GM23338 (cell line): Measurements from ENCODE around the gene TMEM217. TPM values are rescaled to one million over a fixed set of nuclear protein-coding genes. Genes with fewer than 3 reads are reported as not detected.

Source experiments
- ATAC-seq: fragments of 200-7000 bp; cut with Tn5 transposase; 3 replicates; pipeline ENCODE4 v1.9.1; 2020
- DNase-seq: peaks from one replicate; pipeline ENCODE4 v3.0.0-alpha.2; 2015; ENCODE audit warnings: low spot score
- H2AFZ ChIP-seq: fragments of 200-600 bp; sonication (generic); 2 replicates; pipeline ENCODE4 v1.8.0; 2016; ENCODE audit warnings: antibody characterized with exemption, mild to moderate bottlenecking, moderate library complexity
- H3F3A ChIP-seq: fragments of 200-600 bp; sonication (generic); replicated peaks from 2 replicates; pipeline ENCODE4 v1.8.0; 2017; ENCODE audit warnings: antibody characterized with exemption, mixed run types, low read depth
- H3K27ac ChIP-seq: fragments of 200-600 bp; sonication (generic); 2 replicates; pipeline ENCODE4 v1.6.1; 2016; ENCODE audit warnings: low read depth
- H3K27me3 ChIP-seq: fragments of 200-600 bp; sonication (generic); 2 replicates; pipeline ENCODE4 v1.8.0; 2016; ENCODE audit warnings: mild to moderate bottlenecking, mixed run types, moderate library complexity; ENCODE audit not compliant: insufficient read depth
- H3K36me3 ChIP-seq: fragments of 200-600 bp; sonication (generic); 2 replicates; pipeline ENCODE4 v1.8.0; 2016; ENCODE audit warnings: mild to moderate bottlenecking; ENCODE audit not compliant: insufficient read depth
- H3K4me1 ChIP-seq: fragments of 200-600 bp; sonication (generic); 2 replicates; pipeline ENCODE4 v1.8.0; 2016; ENCODE audit warnings: mild to moderate bottlenecking, moderate library complexity; ENCODE audit not compliant: insufficient read depth
- H3K4me2 ChIP-seq: fragments of 200-600 bp; sonication (generic); 2 replicates; pipeline ENCODE4 v1.7.1; 2017; ENCODE audit warnings: mixed run types
- H3K4me3 ChIP-seq: fragments of 200-600 bp; sonication (generic); 2 replicates; pipeline ENCODE4 v1.6.1; 2016; ENCODE audit warnings: mixed run types
- H3K79me2 ChIP-seq: fragments of 200-600 bp; sonication (generic); replicated peaks from 2 replicates; pipeline ENCODE4 v1.8.0; 2017; ENCODE audit warnings: mild to moderate bottlenecking; ENCODE audit not compliant: insufficient read depth
- H3K9me2 ChIP-seq: fragments of 200-600 bp; sonication (generic); 2 replicates; pipeline ENCODE4 v1.8.0; 2017; ENCODE audit not compliant: insufficient read depth
- H4K20me1 ChIP-seq: fragments of 200-600 bp; sonication (generic); replicated peaks from 2 replicates; pipeline ENCODE4 v1.8.0; 2017; ENCODE audit warnings: mild to moderate bottlenecking; ENCODE audit not compliant: insufficient read depth
- H3K27ac Mint-ChIP-seq: 2 replicates; pipeline ENCODE4 v1.8.0; 2020; ENCODE audit warnings: inconsistent platforms, mild to moderate bottlenecking, moderate library complexity, mixed read lengths
- H3K27me3 Mint-ChIP-seq: 3 replicates; pipeline ENCODE4 v1.8.0; 2022; ENCODE audit warnings: low read depth, mild to moderate bottlenecking, moderate library complexity, mixed read lengths, inconsistent platforms; ENCODE audit not compliant: insufficient read depth, poor library complexity
- H3K36me3 Mint-ChIP-seq: 3 replicates; pipeline ENCODE4 v1.8.0; 2021; ENCODE audit warnings: low read depth, mild to moderate bottlenecking, inconsistent platforms, moderate library complexity, mixed read lengths
- H3K4me1 Mint-ChIP-seq: 3 replicates; pipeline ENCODE4 v1.8.0; 2020; ENCODE audit warnings: mild to moderate bottlenecking, inconsistent platforms, mixed read lengths
- H3K4me3 Mint-ChIP-seq: 3 replicates; pipeline ENCODE4 v1.8.0; 2021; ENCODE audit warnings: moderate library complexity, mild to moderate bottlenecking, inconsistent platforms, mixed read lengths
- H3K9me3 Mint-ChIP-seq: 3 replicates; pipeline ENCODE4 v1.8.0; 2020; ENCODE audit warnings: moderate library complexity, mild to moderate bottlenecking, inconsistent platforms, mixed read lengths
- CREB1 ChIP-seq: fragments of 250-450 bp; sonication (Bioruptor Pico); IDR thresholded peaks from 2 replicates; pipeline ENCODE4 v1.5.0; 2020; ENCODE audit warnings: low read depth, mild to moderate bottlenecking, moderate library complexity
- EZH2phosphoT487 ChIP-seq: fragments of 200-600 bp; sonication (generic); IDR thresholded peaks from one replicate; pipeline ENCODE4 v1.8.1; 2018; ENCODE audit warnings: antibody characterized with exemption; ENCODE audit not compliant: unreplicated experiment
- POLR2AphosphoS5 ChIP-seq: IDR thresholded peaks from 2 replicates; pipeline ENCODE4 v1.6.1; 2016; ENCODE audit warnings: antibody characterized with exemption, low read depth
- REST ChIP-seq: IDR thresholded peaks from one replicate; pipeline ENCODE4 v1.6.1; 2018; ENCODE audit warnings: antibody characterized with exemption; ENCODE audit not compliant: unreplicated experiment
- ZNF114 ChIP-seq: fragments of 250-450 bp; sonication (Bioruptor Pico); IDR thresholded peaks from 2 replicates; pipeline ENCODE4 v1.5.0; 2020; ENCODE audit warnings: mild to moderate bottlenecking, moderate library complexity
- polyA plus RNA-seq: library from polyadenylated mRNA; unstranded; fragments of >200 nt; fragmentation: Nextera tagmentation; extraction: Ambion mirVana; gene quantifications from 2 replicates; pipeline ENCODE4 v1.2.1, GENCODE V29; 2016
- total RNA-seq: library from RNA; depleted of rRNA; stranded (reverse); fragments of >200 nt; shearing (Covaris generic); gene quantifications from 2 replicates; pipeline ENCODE4 v1.2.3, GENCODE V29; 2014
- TF ChIP-seq, protein P1 (sequence below): fragments of 250-450 bp; sonication (Bioruptor Pico); IDR thresholded peaks from 2 replicates; pipeline ENCODE4 v1.5.0; 2020; ENCODE audit warnings: mild to moderate bottlenecking, moderate library complexity
- TF ChIP-seq, protein P2 (sequence below): IDR thresholded peaks from 2 replicates; pipeline ENCODE4 v1.6.1; 2016; ENCODE audit warnings: antibody characterized with exemption

TMEM217 gene
- total and polyA plus RNA-seq, 2 experiments from 2014 or later = 1.3 TPM; not detected in 1

GRCh38 chr6:37171201-37171969, 86.6 kb downstream of the TMEM217 start (continued):
- TF ChIP-seq, protein P1, sequence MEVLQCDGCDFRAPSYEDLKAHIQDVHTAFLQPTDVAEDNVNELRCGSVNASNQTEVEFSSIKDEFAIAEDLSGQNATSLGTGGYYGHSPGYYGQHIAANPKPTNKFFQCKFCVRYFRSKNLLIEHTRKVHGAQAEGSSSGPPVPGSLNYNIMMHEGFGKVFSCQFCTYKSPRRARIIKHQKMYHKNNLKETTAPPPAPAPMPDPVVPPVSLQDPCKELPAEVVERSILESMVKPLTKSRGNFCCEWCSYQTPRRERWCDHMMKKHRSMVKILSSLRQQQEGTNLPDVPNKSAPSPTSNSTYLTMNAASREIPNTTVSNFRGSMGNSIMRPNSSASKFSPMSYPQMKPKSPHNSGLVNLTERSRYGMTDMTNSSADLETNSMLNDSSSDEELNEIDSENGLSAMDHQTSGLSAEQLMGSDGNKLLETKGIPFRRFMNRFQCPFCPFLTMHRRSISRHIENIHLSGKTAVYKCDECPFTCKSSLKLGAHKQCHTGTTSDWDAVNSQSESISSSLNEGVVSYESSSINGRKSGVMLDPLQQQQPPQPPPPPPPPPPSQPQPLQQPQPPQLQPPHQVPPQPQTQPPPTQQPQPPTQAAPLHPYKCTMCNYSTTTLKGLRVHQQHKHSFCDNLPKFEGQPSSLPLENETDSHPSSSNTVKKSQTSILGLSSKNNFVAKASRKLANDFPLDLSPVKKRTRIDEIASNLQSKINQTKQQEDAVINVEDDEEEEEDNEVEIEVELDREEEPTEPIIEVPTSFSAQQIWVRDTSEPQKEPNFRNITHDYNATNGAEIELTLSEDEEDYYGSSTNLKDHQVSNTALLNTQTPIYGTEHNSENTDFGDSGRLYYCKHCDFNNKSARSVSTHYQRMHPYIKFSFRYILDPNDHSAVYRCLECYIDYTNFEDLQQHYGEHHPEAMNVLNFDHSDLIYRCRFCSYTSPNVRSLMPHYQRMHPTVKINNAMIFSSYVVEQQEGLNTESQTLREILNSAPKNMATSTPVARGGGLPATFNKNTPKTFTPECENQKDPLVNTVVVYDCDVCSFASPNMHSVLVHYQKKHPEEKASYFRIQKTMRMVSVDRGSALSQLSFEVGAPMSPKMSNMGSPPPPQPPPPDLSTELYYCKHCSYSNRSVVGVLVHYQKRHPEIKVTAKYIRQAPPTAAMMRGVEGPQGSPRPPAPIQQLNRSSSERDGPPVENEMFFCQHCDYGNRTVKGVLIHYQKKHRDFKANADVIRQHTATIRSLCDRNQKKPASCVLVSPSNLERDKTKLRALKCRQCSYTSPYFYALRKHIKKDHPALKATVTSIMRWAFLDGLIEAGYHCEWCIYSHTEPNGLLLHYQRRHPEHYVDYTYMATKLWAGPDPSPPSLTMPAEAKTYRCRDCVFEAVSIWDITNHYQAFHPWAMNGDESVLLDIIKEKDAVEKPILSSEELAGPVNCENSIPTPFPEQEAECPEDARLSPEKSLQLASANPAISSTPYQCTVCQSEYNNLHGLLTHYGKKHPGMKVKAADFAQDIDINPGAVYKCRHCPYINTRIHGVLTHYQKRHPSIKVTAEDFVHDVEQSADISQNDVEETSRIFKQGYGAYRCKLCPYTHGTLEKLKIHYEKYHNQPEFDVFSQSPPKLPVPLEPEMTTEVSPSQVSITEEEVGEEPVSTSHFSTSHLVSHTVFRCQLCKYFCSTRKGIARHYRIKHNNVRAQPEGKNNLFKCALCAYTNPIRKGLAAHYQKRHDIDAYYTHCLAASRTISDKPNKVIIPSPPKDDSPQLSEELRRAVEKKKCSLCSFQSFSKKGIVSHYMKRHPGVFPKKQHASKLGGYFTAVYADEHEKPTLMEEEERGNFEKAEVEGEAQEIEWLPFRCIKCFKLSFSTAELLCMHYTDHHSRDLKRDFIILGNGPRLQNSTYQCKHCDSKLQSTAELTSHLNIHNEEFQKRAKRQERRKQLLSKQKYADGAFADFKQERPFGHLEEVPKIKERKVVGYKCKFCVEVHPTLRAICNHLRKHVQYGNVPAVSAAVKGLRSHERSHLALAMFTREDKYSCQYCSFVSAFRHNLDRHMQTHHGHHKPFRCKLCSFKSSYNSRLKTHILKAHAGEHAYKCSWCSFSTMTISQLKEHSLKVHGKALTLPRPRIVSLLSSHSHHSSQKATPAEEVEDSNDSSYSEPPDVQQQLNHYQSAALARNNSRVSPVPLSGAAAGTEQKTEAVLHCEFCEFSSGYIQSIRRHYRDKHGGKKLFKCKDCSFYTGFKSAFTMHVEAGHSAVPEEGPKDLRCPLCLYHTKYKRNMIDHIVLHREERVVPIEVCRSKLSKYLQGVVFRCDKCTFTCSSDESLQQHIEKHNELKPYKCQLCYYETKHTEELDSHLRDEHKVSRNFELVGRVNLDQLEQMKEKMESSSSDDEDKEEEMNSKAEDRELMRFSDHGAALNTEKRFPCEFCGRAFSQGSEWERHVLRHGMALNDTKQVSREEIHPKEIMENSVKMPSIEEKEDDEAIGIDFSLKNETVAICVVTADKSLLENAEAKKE (CRISPR knock-in tag) = no peak
- no peak for TF ChIP-seq EZH2phosphoT487
- no peak for TF ChIP-seq CREB1 (CRISPR knock-in tag)

DNA sequence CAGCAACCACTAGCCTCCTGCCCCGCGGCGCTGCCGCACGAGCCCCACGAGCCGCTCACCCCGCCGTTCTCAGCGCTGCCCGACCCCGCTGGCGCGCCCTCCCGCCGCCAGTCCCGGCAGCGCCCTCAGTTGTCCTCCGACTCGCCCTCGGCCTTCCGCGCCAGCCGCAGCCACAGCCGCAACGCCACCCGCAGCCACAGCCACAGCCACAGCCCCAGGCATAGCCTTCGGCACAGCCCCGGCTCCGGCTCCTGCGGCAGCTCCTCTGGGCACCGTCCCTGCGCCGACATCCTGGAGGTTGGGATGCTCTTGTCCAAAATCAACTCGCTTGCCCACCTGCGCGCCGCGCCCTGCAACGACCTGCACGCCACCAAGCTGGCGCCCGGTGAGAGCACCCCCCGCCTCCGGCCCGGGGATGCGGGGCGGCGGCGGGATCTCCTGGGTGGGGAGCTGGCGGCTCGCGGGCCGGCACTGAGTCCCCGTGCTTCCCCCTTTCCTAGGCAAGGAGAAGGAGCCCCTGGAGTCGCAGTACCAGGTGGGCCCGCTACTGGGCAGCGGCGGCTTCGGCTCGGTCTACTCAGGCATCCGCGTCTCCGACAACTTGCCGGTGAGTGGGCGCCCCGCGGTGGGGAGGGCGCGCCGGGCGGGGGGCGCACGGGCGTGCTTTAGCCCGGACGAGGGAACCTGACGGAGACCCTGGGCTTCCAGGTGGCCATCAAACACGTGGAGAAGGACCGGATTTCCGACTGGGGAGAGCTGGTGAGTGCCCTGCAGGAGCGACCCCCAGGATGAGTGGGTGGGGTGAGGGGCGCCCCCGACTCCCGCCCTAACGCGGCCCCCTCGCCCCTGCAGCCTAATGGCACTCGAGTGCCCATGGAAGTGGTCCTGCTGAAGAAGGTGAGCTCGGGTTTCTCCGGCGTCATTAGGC, 87.4 kb downstream of the TMEM217 start:
- Histone ChIP-seq H3K79me2 (peaks cover 42% of the 10 kb centered on the region), H2AFZ (no peak overlapping the region), H3K36me3 (peaks cover 29% of the 10 kb centered on the region), H3K9me2 (no peaks in the 10 kb centered on the region), H3K4me1 (peaks cover 20% of the 10 kb centered on the region), H3K4me3 (peak overlapping the region; percentile 64), H3F3A (peaks cover 34% of the 10 kb centered on the region), H3K27me3 (no peaks in the 10 kb centered on the region), H3K27ac (0 out of 2 replicates have a peak overlapping the region, but pooled peaks have one; percentile 70), H3K4me2 (peak overlapping the region; percentile 85), H4K20me1 (peaks cover 30% of the 10 kb centered on the region)
- H3K36me3 Mint-ChIP-seq = peaks cover 45% of the 10 kb centered on the region
- H3K4me1 Mint-ChIP-seq = peaks cover 49% of the 10 kb centered on the region
- H3K27me3 Mint-ChIP-seq = peaks cover 13% of the 10 kb centered on the region
- H3K9me3 Mint-ChIP-seq = peaks cover 2% of the 10 kb centered on the region; the same call in 2 of the 3 replicates
- ATAC-seq = peak; percentile 52
- peak; percentile 72 for DNase-seq
- H3K4me3 Mint-ChIP-seq = peak overlapping the region; percentile 90
- H3K27ac Mint-ChIP-seq = peak overlapping the region; percentile 79; the same call in 1 of the 2 replicates
- no peak for TF ChIP-seq ZNF114
- no peak for TF ChIP-seq POLR2AphosphoS5
- TF ChIP-seq, protein P2, sequence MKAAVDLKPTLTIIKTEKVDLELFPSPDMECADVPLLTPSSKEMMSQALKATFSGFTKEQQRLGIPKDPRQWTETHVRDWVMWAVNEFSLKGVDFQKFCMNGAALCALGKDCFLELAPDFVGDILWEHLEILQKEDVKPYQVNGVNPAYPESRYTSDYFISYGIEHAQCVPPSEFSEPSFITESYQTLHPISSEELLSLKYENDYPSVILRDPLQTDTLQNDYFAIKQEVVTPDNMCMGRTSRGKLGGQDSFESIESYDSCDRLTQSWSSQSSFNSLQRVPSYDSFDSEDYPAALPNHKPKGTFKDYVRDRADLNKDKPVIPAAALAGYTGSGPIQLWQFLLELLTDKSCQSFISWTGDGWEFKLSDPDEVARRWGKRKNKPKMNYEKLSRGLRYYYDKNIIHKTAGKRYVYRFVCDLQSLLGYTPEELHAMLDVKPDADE = no peak
- no peak for TF ChIP-seq REST
